Peyer's patch (tissue), 4 donors: Measurements from ENCODE around the gene SMDT1.

ENCODE experiments used
- CTCF ChIP-seq, 6 experiments: fragments of 450-650 bp in 4 of 6; fragments of 200-600 bp in 2 of 6; sonication (generic) in 1 of 6; IDR thresholded peaks; one replicate each; pipeline ENCODE4 v1.5.1; 2017 to 2019; ENCODE audit warnings: antibody characterized with exemption in 6 of 6, mild to moderate bottlenecking in 3 of 6, moderate library complexity in 1 of 6
- POLR2A ChIP-seq, 2 donors: fragments of 450-650 bp; IDR thresholded peaks; one replicate each; pipeline ENCODE4 v1.5.1; 2017; ENCODE audit warnings: antibody characterized with exemption in 2 of 2, mild to moderate bottlenecking in 2 of 2, moderate library complexity in 2 of 2

DNA sequence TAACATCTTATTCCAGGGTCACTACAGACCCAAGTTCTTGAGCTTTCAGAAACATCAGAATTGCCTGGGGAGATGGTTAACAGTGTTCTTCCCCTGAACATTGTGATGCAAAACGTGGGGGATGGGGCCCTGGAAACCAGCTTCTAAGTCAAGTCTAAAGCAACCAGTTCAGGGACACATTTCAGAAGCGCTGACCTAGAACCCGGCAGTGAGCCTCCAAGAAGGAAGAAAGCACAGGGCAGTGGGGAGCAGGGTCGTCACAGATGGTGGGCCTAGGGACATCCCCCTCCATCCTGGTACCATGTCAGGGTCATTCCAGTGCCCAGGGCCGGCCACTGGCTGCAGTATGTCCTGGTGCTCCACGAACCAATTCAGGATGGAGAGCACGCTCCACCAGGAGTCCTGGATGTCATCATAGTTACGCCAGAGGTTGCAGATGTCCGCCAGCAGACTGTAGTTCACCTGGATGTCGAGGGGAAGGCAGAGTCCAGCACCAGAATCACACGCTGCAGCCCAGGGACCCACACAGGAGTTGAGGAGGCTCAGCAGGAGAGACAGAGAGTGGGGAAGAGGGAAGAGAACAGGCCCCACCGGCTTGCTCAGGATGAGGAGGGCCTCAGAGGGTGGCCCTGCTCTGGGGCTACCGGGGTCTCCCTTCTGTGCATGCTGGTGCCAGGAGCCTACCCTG lies 13.9 kb upstream of the SMDT1 start:
- TF ChIP-seq CTCF (IDR thresholded peaks at IDR 0.05) (no peak), POLR2A (IDR thresholded peaks at IDR 0.05) (no peak)
